ENCODE data around the gene PDLIM5.
"Not testable (repeated sequence)": the region's sequence is repeated elsewhere in the genome, so short reads cannot be mapped to it uniquely, and the experiment has no call there.

PDLIM5 gene

DNA sequence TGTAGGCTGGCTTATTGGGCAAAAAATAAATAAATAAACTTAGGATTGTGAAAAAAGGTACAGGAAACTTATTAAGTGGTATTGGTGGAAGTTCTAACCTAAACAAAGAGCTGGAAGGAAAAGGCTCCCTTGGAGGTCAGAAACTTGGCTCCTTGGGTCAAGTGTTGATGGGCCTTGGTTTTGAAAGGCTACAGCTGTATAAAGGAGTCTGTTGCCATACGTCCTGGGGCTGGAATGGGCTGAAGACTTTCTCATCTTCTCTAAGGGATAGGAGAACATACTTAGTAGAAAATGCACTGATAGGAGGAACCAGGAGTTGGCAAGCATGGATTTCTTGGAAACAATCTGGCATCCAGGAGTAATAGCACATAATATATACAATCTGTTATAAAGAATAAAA lies 56.6 kb downstream of the PDLIM5 start:
- H3K23ac ChIP-seq (ENCODE audit: low read length), result no peak overlapping the region
- H3K27me3 ChIP-seq (ENCODE audit: insufficient read depth, low read length, poor library complexity), result no peaks in the 10 kb centered on the region
- peaks cover 4% of the 10 kb centered on the region for H3K79me1 ChIP-seq (ENCODE audit: low read length)
- H2AK5ac ChIP-seq (ENCODE audit: low read length), result no peak overlapping the region
- no peak overlapping the region for H3K9ac ChIP-seq (ENCODE audit: low read length)
- no peaks in the 10 kb centered on the region for H3K36me3 ChIP-seq (ENCODE audit: control insufficient read depth, insufficient read depth, low read length)
- H3K56ac ChIP-seq (ENCODE audit: low read length), result no peak overlapping the region
- no peak overlapping the region for H2BK120ac ChIP-seq (ENCODE audit: low read depth, low read length)
- H3K79me2 ChIP-seq (ENCODE audit: control insufficient read depth, insufficient read depth, low read length), result no peaks in the 10 kb centered on the region
- no CpG with 5 or more reads among the region's 1 CpG for WGBS (ENCODE audit: extremely low coverage, insufficient coverage, low lambda C conversion rate)
- H4K5ac ChIP-seq (ENCODE audit: low read length), result no peak overlapping the region
- no peak overlapping the region for H3K4me2 ChIP-seq (ENCODE audit: low read length)
- H3K27ac ChIP-seq (ENCODE audit: low read depth, low read length), result no peak overlapping the region
- no peak overlapping the region for H2BK15ac ChIP-seq (replicated peaks; ENCODE audit: low read depth)
- H3K4me1 ChIP-seq (ENCODE audit: control insufficient read depth, low read depth, low read length), result peaks cover 2% of the 10 kb centered on the region
- no peak overlapping the region for H3K18ac ChIP-seq (ENCODE audit: low read length)
- H2BK5ac ChIP-seq (ENCODE audit: low read length), result no peak overlapping the region
- no peak overlapping the region for H3K4ac ChIP-seq (ENCODE audit: low read depth, low read length)
- no peak for DNase-seq
- no peak overlapping the region for H3K4me3 ChIP-seq (ENCODE audit: low read length)
- H4K8ac ChIP-seq (ENCODE audit: low read depth, low read length), result no peak overlapping the region

DNA sequence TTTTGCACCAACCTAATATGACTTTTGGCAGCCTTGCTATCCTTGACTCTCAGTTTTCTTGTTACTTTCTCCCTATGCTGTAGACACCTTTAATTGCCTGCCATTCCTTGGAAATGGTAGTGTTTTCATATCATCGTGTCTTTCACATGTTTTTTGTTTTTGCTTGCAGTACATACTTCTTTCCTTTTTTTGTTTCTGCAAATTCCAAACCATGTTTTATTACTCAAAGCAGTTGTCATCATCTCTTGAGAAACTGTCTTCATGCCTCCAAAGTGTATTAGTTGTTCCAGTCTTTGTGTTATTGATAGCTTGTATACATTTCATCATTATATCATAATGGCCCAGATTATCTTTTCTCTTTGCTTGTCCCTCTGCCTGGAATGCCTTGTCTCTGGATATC lies 57.1 kb downstream of the PDLIM5 start:
- Histone ChIP-seq H3K4ac (ENCODE audit: low read depth, low read length) (no peak overlapping the region), H3K9ac (ENCODE audit: low read length) (no peak overlapping the region), H4K5ac (ENCODE audit: low read length) (no peak overlapping the region), H3K4me2 (ENCODE audit: low read length) (no peak overlapping the region), H2BK15ac (replicated peaks; ENCODE audit: low read depth) (no peak overlapping the region), H3K4me1 (ENCODE audit: control insufficient read depth, low read depth, low read length) (peaks cover 2% of the 10 kb centered on the region), H3K18ac (ENCODE audit: low read length) (no peak overlapping the region), H2BK120ac (ENCODE audit: low read depth, low read length) (no peak overlapping the region), H2AK5ac (ENCODE audit: low read length) (no peak overlapping the region), H3K56ac (ENCODE audit: low read length) (no peak overlapping the region), H3K36me3 (ENCODE audit: control insufficient read depth, insufficient read depth, low read length) (no peaks in the 10 kb centered on the region), H3K23ac (ENCODE audit: low read length) (no peak overlapping the region), H3K27ac (ENCODE audit: low read depth, low read length) (no peak overlapping the region), H3K4me3 (ENCODE audit: low read length) (no peak overlapping the region), H2BK5ac (ENCODE audit: low read length) (no peak overlapping the region), H4K8ac (ENCODE audit: low read depth, low read length) (no peak overlapping the region), H3K79me1 (ENCODE audit: low read length) (peaks cover 4% of the 10 kb centered on the region), H3K79me2 (ENCODE audit: control insufficient read depth, insufficient read depth, low read length) (no peaks in the 10 kb centered on the region), H3K27me3 (ENCODE audit: insufficient read depth, low read length, poor library complexity) (no peaks in the 10 kb centered on the region)
- no peak for DNase-seq
- WGBS (ENCODE audit: extremely low coverage, insufficient coverage, low lambda C conversion rate), result no CpG with 5 or more reads among the region's 1 CpG

DNA sequence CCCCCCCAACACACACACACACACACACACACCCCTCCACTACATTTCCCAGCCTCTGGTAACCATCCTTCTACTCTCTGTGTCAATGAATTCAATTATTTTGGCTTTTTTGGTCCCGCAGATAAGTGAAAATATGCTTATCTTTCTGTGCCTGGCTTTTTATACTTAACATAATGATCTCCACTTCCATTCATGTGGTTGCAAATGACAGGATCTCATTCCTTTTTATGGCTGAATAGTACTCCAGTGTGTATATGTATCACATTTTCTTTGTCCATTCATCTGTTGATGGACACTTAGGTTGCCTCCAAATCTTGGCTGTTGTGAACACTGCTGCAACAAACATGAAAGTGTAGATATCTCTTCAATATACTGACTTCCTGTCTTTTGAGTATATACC lies 59.8 kb downstream of the PDLIM5 start:
- no peak overlapping the region for H4K8ac ChIP-seq (ENCODE audit: low read depth, low read length)
- H4K5ac ChIP-seq (ENCODE audit: low read length), result no peak overlapping the region
- H3K23ac ChIP-seq (ENCODE audit: low read length), result no peak overlapping the region
- H3K36me3 ChIP-seq (ENCODE audit: control insufficient read depth, insufficient read depth, low read length), result no peaks in the 10 kb centered on the region
- H2BK120ac ChIP-seq (ENCODE audit: low read depth, low read length), result no peak overlapping the region
- H3K4me3 ChIP-seq (ENCODE audit: low read length), result no peak overlapping the region
- H2BK15ac ChIP-seq (replicated peaks; ENCODE audit: low read depth), result no peak overlapping the region
- H3K56ac ChIP-seq (ENCODE audit: low read length), result no peak overlapping the region
- H3K4ac ChIP-seq (ENCODE audit: low read depth, low read length), result no peak overlapping the region
- H3K18ac ChIP-seq (ENCODE audit: low read length), result no peak overlapping the region
- DNase-seq, result no peak
- H3K4me2 ChIP-seq (ENCODE audit: low read length), result no peak overlapping the region
- no peaks in the 10 kb centered on the region for H3K27me3 ChIP-seq (ENCODE audit: insufficient read depth, low read length, poor library complexity)
- WGBS (ENCODE audit: extremely low coverage, insufficient coverage, low lambda C conversion rate), result no CpG with 5 or more reads among the region's 1 CpG
- no peaks in the 10 kb centered on the region for H3K4me1 ChIP-seq (ENCODE audit: control insufficient read depth, low read depth, low read length)
- H3K79me2 ChIP-seq (ENCODE audit: control insufficient read depth, insufficient read depth, low read length), result no peaks in the 10 kb centered on the region
- H2BK5ac ChIP-seq (ENCODE audit: low read length), result no peak overlapping the region
- H3K9ac ChIP-seq (ENCODE audit: low read length), result no peak overlapping the region
- H3K27ac ChIP-seq (ENCODE audit: low read depth, low read length), result no peak overlapping the region
- H2AK5ac ChIP-seq (ENCODE audit: low read length), result no peak overlapping the region
- no peaks in the 10 kb centered on the region for H3K79me1 ChIP-seq (ENCODE audit: low read length)

DNA sequence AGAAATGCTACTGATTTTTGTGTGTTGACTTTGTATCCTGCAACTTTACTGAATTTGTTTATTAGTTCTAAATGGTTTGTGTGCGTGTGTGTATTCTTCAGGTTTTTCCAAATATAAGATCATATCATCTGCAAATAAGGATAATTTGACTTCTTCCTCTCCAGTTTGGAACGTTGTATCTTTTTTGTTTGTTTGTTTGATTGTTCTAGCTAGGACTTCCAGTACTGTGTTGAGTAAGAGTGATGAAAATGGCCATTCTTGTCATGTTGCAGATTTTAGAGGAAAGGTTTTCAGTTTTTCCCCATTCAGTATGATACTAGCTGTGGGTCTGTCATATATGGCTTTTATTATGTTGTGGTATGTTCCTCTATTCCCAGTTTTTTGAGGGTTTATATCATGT lies 61.8 kb downstream of the PDLIM5 start:
- not testable (repeated sequence) for H3K18ac ChIP-seq (ENCODE audit: low read length); H3K23ac ChIP-seq (ENCODE audit: low read length); H3K4ac ChIP-seq (ENCODE audit: low read depth, low read length); H3K4me2 ChIP-seq (ENCODE audit: low read length); H3K27me3 ChIP-seq (ENCODE audit: insufficient read depth, low read length, poor library complexity); H3K9ac ChIP-seq (ENCODE audit: low read length); H4K8ac ChIP-seq (ENCODE audit: low read depth, low read length); H3K79me2 ChIP-seq (ENCODE audit: control insufficient read depth, insufficient read depth, low read length); H2AK5ac ChIP-seq (ENCODE audit: low read length); H4K5ac ChIP-seq (ENCODE audit: low read length); DNase-seq; H3K4me1 ChIP-seq (ENCODE audit: control insufficient read depth, low read depth, low read length); H3K79me1 ChIP-seq (ENCODE audit: low read length); H2BK15ac ChIP-seq (replicated peaks; ENCODE audit: low read depth); H3K4me3 ChIP-seq (ENCODE audit: low read length); H2BK120ac ChIP-seq (ENCODE audit: low read depth, low read length); H3K56ac ChIP-seq (ENCODE audit: low read length); H2BK5ac ChIP-seq (ENCODE audit: low read length); H3K36me3 ChIP-seq (ENCODE audit: control insufficient read depth, insufficient read depth, low read length); H3K27ac ChIP-seq (ENCODE audit: low read depth, low read length)
- WGBS (ENCODE audit: extremely low coverage, insufficient coverage, low lambda C conversion rate), result no CpG with 5 or more reads among the region's 2 CpGs

DNA sequence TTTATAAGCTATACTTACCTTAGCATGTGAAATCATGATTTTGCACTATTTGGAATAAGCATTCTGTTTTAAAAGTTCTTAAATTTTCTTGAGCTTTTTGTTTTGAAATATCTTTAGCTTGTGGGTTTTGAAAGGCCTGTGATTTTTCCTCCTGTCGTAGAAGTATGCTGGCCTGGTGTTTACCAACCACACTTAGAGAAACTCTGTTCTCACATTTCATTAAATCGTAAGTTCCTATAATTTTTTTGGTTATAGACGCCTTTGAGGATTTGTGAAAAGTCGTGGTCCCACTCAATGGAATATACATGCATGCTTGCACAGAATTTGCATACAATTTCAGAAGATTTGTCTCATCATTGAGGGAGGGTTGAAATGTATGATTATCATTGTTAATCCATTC lies 63.6 kb downstream of the PDLIM5 start:
- Histone ChIP-seq H4K8ac (ENCODE audit: low read depth, low read length) (no peak overlapping the region), H2BK5ac (ENCODE audit: low read length) (no peak overlapping the region), H3K79me2 (ENCODE audit: control insufficient read depth, insufficient read depth, low read length) (peaks cover 2% of the 10 kb centered on the region), H3K27me3 (ENCODE audit: insufficient read depth, low read length, poor library complexity) (no peaks in the 10 kb centered on the region), H3K4me1 (ENCODE audit: control insufficient read depth, low read depth, low read length) (peaks cover 2% of the 10 kb centered on the region), H3K4me3 (ENCODE audit: low read length) (no peak overlapping the region), H3K56ac (ENCODE audit: low read length) (no peak overlapping the region), H2AK5ac (ENCODE audit: low read length) (no peak overlapping the region), H3K9ac (ENCODE audit: low read length) (no peak overlapping the region), H3K79me1 (ENCODE audit: low read length) (peaks cover 9% of the 10 kb centered on the region), H3K23ac (ENCODE audit: low read length) (no peak overlapping the region), H3K27ac (ENCODE audit: low read depth, low read length) (no peak overlapping the region), H3K18ac (ENCODE audit: low read length) (no peak overlapping the region), H3K4me2 (ENCODE audit: low read length) (no peak overlapping the region), H2BK120ac (ENCODE audit: low read depth, low read length) (no peak overlapping the region), H3K36me3 (ENCODE audit: control insufficient read depth, insufficient read depth, low read length) (no peaks in the 10 kb centered on the region), H4K5ac (ENCODE audit: low read length) (no peak overlapping the region), H3K4ac (ENCODE audit: low read depth, low read length) (no peak overlapping the region), H2BK15ac (replicated peaks; ENCODE audit: low read depth) (no peak overlapping the region)
- no peak for DNase-seq
- WGBS (ENCODE audit: extremely low coverage, insufficient coverage, low lambda C conversion rate), result no CpG with 5 or more reads among the region's 4 CpGs

DNA sequence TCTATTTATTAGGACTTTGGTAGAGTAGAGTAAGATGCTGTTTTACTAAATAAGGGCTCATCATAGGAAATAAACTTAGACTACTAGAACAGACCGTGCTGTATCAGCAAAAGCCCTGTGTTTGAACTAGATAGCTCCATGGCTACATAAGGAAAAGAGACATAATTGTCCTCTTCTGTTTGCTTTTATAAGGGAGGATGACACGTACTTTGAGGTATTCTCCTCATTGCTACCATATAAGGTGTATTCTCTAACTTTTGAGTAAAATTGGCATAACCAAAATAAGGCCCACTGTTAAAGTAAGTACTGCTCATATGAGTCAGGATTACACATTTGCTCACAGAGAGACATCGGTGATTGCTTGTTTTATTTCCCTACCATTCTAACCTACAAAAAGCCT lies 64.3 kb downstream of the PDLIM5 start:
- no peak overlapping the region for H3K18ac ChIP-seq (ENCODE audit: low read length)
- no peak overlapping the region for H3K4ac ChIP-seq (ENCODE audit: low read depth, low read length)
- no peak overlapping the region for H3K9ac ChIP-seq (ENCODE audit: low read length)
- no peak overlapping the region for H4K5ac ChIP-seq (ENCODE audit: low read length)
- peaks cover 2% of the 10 kb centered on the region for H3K79me2 ChIP-seq (ENCODE audit: control insufficient read depth, insufficient read depth, low read length)
- no peak overlapping the region for H2AK5ac ChIP-seq (ENCODE audit: low read length)
- no peak overlapping the region for H3K4me2 ChIP-seq (ENCODE audit: low read length)
- no peak overlapping the region for H2BK15ac ChIP-seq (replicated peaks; ENCODE audit: low read depth)
- no peak overlapping the region for H4K8ac ChIP-seq (ENCODE audit: low read depth, low read length)
- WGBS (ENCODE audit: extremely low coverage, insufficient coverage, low lambda C conversion rate), result no CpG with 5 or more reads among the region's 3 CpGs
- peak; percentile 27 for DNase-seq
- no peak overlapping the region for H3K27ac ChIP-seq (ENCODE audit: low read depth, low read length)
- H3K79me1 ChIP-seq (ENCODE audit: low read length), result peaks cover 9% of the 10 kb centered on the region
- H3K4me3 ChIP-seq (ENCODE audit: low read length), result no peak overlapping the region
- H2BK120ac ChIP-seq (ENCODE audit: low read depth, low read length), result no peak overlapping the region
- H3K56ac ChIP-seq (ENCODE audit: low read length), result no peak overlapping the region
- no peak overlapping the region for H2BK5ac ChIP-seq (ENCODE audit: low read length)
- H3K4me1 ChIP-seq (ENCODE audit: control insufficient read depth, low read depth, low read length), result peaks cover 2% of the 10 kb centered on the region
- no peaks in the 10 kb centered on the region for H3K36me3 ChIP-seq (ENCODE audit: control insufficient read depth, insufficient read depth, low read length)
- no peak overlapping the region for H3K23ac ChIP-seq (ENCODE audit: low read length)
- no peaks in the 10 kb centered on the region for H3K27me3 ChIP-seq (ENCODE audit: insufficient read depth, low read length, poor library complexity)
